ENCODE data around the gene BMPR1A.
"Not testable (repeated sequence)": the region's sequence is repeated elsewhere in the genome, so short reads cannot be mapped to it uniquely, and the experiment has no call there.

GRCh38 chr10:86865011-86865811, 108.8 kb downstream of the BMPR1A start:
- not testable (repeated sequence) for TF ChIP-seq CTCF, POLR2AphosphoS5, POLR2A (IDR thresholded peaks at IDR 0.05)
